Activated CD8-positive, alpha-beta T cell treated with anti-CD3 and anti-CD28 coated beads for 36 hours (primary cell): ENCODE measurements around the gene A2M. TPM values are rescaled to one million over a fixed set of nuclear protein-coding genes. Genes with fewer than 3 reads are reported as not detected.

ENCODE experiments used
- ATAC-seq: fragments of 200-7000 bp; cut with Tn5 transposase; one replicate; pipeline ENCODE4 v1.10.0; 2021; ENCODE audit warnings: mild to moderate bottlenecking, moderate library complexity
- CTCF ChIA-PET: fragments of 350-600 bp; sonication (Branson Sonifier 250); formaldehyde crosslinking; loops from one replicate; lab custom pipeline; 2021; ENCODE audit warnings: antibody characterized with exemption; lab: Charles Lee
- POLR2A ChIA-PET: fragments of 350-600 bp; sonication (Branson Sonifier 250); formaldehyde crosslinking; loops from one replicate; lab custom pipeline; 2021; ENCODE audit warnings: antibody characterized with exemption; lab: Charles Lee
- DNase-seq: peaks from one replicate; pipeline ENCODE4 v3.0.0-alpha.2; 2020
- H3K27ac Mint-ChIP-seq: one replicate; pipeline ENCODE4 v1.8.0; 2021; ENCODE audit warnings: mild to moderate bottlenecking, mixed read lengths
- H3K27me3 Mint-ChIP-seq: one replicate; pipeline ENCODE4 v1.8.0; 2021; ENCODE audit warnings: mixed read lengths
- H3K36me3 Mint-ChIP-seq: one replicate; pipeline ENCODE4 v1.8.0; 2021; ENCODE audit warnings: low read depth, mixed read lengths
- H3K4me1 Mint-ChIP-seq: one replicate; pipeline ENCODE4 v1.8.0; 2021; ENCODE audit warnings: low read depth, mixed read lengths
- H3K4me3 Mint-ChIP-seq: one replicate; pipeline ENCODE4 v1.8.0; 2021; ENCODE audit warnings: mild to moderate bottlenecking, moderate library complexity, mixed read lengths
- H3K9me3 Mint-ChIP-seq: one replicate; pipeline ENCODE4 v1.8.0; 2021; ENCODE audit warnings: mixed read lengths
- intact Hi-C: fragments of 100-400 bp; cut with micrococcal nuclease; formaldehyde crosslinking; loops from one replicate; pipeline ENCODE4 v1.10.0; 2022
- total RNA-seq, 2 experiments: library from RNA; stranded (reverse); gene quantifications; one replicate each; pipeline ENCODE4 v1.2.3, GENCODE V29; 2021
- TF ChIP-seq, protein P1 (sequence below): fragments of 200-600 bp; IDR thresholded peaks from one replicate; pipeline ENCODE4 v1.8.0; 2022; ENCODE audit warnings: antibody characterized with exemption, mild to moderate bottlenecking

Gene A2M
- total RNA-seq, 2 experiments from 2014 or later, result not detected

DNA sequence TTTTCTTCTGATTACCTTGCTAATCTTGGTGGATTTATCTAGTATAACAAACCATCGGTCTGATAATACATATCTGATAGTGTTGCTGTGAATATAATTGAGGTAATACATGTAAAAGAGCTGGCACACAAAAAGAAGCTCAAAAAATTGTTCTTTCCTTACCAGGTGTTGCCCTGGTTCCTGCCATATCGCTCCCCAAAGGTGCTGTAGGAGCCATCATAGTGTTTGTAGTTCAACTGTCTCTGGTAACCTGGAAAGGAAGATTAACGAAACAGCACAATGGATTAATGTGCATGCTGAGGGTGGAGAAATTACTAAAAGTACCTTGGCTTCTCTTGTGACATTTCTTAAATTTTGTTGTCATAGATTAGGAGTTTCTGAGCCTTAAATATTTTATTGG lies 36.6 kb downstream of the A2M start:
- Mint-ChIP-seq H3K4me3 (no peak overlapping the region), H3K36me3 (peaks cover 6% of the 10 kb centered on the region), H3K27ac (no peak overlapping the region), H3K4me1 (no peaks in the 10 kb centered on the region), H3K27me3 (no peaks in the 10 kb centered on the region), H3K9me3 (peaks cover 11% of the 10 kb centered on the region)
- ChIA-PET POLR2A (interaction anchor here (0.8 kb wide), 1 partner anchor 15 kb away, joined by 3 read pairs; no protein-coding TSS in a partner anchor), CTCF (interaction anchor here (0.7 to 3.2 kb wide), 3 partner anchors 12 to 29 kb away, joined by 3 to 13 read pairs (median 4); no protein-coding TSS in a partner anchor)
- no peak for DNase-seq
- no peak for ATAC-seq
- TF ChIP-seq, protein P1, sequence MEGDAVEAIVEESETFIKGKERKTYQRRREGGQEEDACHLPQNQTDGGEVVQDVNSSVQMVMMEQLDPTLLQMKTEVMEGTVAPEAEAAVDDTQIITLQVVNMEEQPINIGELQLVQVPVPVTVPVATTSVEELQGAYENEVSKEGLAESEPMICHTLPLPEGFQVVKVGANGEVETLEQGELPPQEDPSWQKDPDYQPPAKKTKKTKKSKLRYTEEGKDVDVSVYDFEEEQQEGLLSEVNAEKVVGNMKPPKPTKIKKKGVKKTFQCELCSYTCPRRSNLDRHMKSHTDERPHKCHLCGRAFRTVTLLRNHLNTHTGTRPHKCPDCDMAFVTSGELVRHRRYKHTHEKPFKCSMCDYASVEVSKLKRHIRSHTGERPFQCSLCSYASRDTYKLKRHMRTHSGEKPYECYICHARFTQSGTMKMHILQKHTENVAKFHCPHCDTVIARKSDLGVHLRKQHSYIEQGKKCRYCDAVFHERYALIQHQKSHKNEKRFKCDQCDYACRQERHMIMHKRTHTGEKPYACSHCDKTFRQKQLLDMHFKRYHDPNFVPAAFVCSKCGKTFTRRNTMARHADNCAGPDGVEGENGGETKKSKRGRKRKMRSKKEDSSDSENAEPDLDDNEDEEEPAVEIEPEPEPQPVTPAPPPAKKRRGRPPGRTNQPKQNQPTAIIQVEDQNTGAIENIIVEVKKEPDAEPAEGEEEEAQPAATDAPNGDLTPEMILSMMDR, result no peak
- intact Hi-C loops, result no loop called here

DNA sequence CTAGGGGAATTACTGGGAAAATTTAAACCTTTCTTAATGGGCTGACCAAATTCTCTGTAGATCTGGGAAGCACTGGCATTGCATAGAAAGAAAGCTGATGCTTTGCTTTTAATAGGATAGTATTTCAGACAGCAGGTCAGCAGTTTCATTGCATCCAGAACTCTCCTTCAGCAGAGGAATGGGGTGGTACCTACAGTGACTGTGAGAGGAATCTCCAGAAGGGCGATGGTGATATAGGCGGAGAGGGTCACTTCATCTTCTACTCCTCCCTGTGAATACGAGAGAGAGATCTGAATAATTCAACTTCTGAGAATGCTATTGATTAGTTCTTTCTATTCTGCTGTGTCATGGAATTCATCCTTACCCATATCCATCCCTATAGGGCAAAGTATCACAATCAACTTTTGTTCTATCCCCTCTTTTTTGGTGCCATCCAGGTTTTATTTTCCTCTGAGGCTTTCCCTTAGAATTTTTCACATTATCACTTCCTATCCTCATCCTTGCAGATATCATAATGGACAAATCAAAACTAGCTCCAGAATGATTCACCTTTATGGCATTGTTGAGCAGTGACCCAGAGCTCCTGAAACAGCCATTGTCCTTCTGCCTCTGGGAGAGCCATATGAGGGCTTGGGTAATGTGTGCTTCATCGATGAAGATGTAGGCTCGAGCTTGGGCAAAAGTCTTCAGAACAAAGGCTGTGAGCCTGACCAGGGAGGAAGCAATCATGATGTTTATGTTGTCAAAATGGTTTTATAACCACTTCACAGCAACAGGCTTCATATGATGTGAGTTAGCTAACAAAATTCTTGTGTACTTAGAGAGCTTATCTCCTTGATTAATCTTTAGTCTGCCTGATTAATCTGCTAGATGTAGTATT lies 38.3 kb downstream of the A2M start:
- ATAC-seq, result no peak
- peaks cover 3% of the 10 kb centered on the region for H3K9me3 Mint-ChIP-seq
- H3K4me3 Mint-ChIP-seq, result no peak overlapping the region
- ChIA-PET CTCF (interaction anchor here (0.8 to 3.2 kb wide), 4 partner anchors 11 to 187 kb away, joined by 3 to 13 read pairs (median 4); no protein-coding TSS in a partner anchor), POLR2A (no interaction called here)
- DNase-seq, result no peak
- H3K4me1 Mint-ChIP-seq, result no peaks in the 10 kb centered on the region
- intact Hi-C loops, result no loop called here
- H3K27me3 Mint-ChIP-seq, result no peaks in the 10 kb centered on the region
- H3K27ac Mint-ChIP-seq, result no peak overlapping the region
- H3K36me3 Mint-ChIP-seq, result peaks cover 1% of the 10 kb centered on the region
- TF ChIP-seq, protein P1, result no peak

DNA sequence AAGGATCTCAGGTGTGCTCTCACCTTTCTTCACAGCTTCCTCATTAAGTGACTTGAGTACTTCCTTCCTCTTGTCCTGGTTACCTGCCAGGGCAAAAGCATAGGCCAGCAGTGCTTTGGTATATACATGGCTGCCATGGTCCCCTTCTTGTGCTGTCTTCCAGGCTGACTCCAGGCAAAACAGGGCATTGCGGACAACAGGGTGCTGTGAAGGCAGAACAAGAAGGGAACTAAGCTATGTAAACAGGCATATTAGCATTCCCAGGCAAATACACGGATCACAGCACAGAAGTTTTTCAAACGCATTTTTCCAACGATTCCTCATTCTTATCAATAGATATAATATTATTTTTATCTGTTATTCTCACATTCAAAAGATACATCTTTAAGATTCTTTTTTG lies 39.0 kb downstream of the A2M start:
- ChIA-PET CTCF (interaction anchor here (0.8 to 2.0 kb wide), 3 partner anchors 13 to 186 kb away, joined by 3 to 6 read pairs (median 3); no protein-coding TSS in a partner anchor), POLR2A (no interaction called here)
- DNase-seq, result no peak
- Mint-ChIP-seq H3K4me3 (no peak overlapping the region), H3K9me3 (no peaks in the 10 kb centered on the region), H3K27ac (no peak overlapping the region), H3K27me3 (no peaks in the 10 kb centered on the region), H3K36me3 (no peaks in the 10 kb centered on the region), H3K4me1 (no peaks in the 10 kb centered on the region)
- no peak for ATAC-seq
- TF ChIP-seq, protein P1, result no peak
- intact Hi-C loops, result no loop called here

DNA sequence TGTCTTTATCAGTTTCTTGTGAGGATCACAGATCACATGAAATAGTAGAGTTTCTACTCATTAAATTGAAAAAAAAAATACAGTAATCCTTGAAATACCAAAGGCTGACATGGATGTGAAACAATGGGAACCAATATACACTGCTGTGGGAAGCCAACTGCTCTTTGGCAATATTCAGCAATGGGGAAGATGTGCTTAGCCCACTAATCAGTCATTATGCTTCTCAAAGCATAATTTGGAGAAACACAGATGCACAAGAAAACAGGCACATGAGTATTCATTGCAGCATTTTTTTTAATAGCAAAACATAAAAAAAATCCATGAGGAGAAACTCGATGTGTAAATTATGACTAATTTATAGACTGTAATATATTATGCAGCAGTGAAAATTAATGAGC lies 40.6 kb downstream of the A2M start:
- no peak overlapping the region for H3K27ac Mint-ChIP-seq
- no peak for DNase-seq
- no peaks in the 10 kb centered on the region for H3K36me3 Mint-ChIP-seq
- CTCF ChIA-PET, result no interaction called here
- TF ChIP-seq, protein P1, result no peak
- no peak overlapping the region for H3K4me3 Mint-ChIP-seq
- H3K4me1 Mint-ChIP-seq, result no peaks in the 10 kb centered on the region
- H3K27me3 Mint-ChIP-seq, result no peaks in the 10 kb centered on the region
- intact Hi-C loops, result no loop called here
- POLR2A ChIA-PET, result no interaction called here
- no peaks in the 10 kb centered on the region for H3K9me3 Mint-ChIP-seq
- no peak for ATAC-seq

DNA sequence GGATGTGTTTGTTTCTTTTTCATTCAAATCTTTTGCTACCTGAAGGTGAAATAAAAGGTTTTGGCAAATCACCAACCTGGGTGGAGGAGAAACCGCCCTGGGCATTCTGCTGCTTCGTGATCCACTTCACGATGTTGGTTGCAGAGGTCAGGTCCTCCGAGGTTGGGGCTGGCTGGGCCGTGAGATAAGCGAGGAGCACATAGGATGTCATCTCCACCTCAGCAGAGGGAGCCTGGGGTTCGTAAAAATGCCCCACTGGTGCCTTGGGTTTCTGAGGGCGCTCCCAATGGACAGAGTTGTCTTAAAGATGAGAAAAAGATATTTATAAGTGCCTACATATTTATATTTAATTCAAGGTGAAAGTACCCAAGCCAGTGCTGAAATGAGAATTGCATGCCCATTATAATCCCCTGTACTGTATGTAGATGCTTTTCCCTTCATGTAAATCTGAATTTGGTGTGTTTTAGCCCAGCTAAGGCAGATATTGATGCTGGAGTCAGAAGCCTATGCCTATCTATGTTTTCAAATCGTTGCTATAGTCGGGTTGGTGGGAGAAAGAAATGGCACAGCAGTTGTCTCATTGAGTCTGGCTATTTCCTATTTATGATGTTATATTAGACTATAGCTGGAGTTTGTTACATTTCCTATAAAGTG lies 41.1 kb downstream of the A2M start:
- no peaks in the 10 kb centered on the region for H3K27me3 Mint-ChIP-seq
- ChIA-PET CTCF (no interaction called here), POLR2A (no interaction called here)
- no peaks in the 10 kb centered on the region for H3K4me1 Mint-ChIP-seq
- no peaks in the 10 kb centered on the region for H3K9me3 Mint-ChIP-seq
- no peaks in the 10 kb centered on the region for H3K36me3 Mint-ChIP-seq
- no peak for DNase-seq
- TF ChIP-seq, protein P1, result no peak
- H3K27ac Mint-ChIP-seq, result no peak overlapping the region
- intact Hi-C loops, result no loop called here
- no peak overlapping the region for H3K4me3 Mint-ChIP-seq
- no peak for ATAC-seq
